ENCODE data around the gene LAMB3. TPM values are rescaled to one million over a fixed set of nuclear protein-coding genes. Genes with fewer than 3 reads are reported as not detected.

The LAMB3 gene
- total and polyA plus RNA-seq, 10 of the 15 experiments (the other 5 are each of a cell fraction or from before 2014, with no cell fraction given) = 0.04 to 1.8 (median 0.10) TPM; not detected in 1

DNA sequence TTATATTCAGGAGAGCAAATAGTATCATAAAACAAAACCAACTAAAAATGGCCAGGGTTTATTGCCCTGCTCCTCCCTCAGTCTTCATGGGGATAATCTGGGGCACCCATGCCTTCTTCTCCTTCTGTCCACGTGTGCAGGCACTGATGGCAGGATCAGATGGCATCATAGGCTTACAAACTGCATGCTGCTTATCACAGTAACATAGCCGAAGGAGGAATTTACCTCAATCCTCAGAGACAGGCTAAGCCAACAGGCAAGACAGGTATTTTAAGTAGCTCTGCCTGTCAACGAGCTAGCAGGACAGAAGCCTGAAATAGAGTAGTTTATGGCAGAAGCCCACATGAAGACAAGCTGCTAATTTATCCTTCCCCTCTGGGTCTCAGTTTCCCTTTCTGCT, 9.4 kb downstream of the LAMB3 start:
- H3K9me3 ChIP-seq (replicated peaks; ENCODE audit: control insufficient read depth, insufficient read depth, low read length) = no peaks in the 10 kb centered on the region
- intact Hi-C loops (cut with micrococcal nuclease; ENCODE audit: unreplicated experiment) (no loop called here), in situ Hi-C loops (cut with MboI) (no loop called here)
- H4K20me1 ChIP-seq (ENCODE audit: control insufficient read depth, insufficient read depth) = no peaks in the 10 kb centered on the region
- no peak overlapping the region for H3K4me2 ChIP-seq (ENCODE audit: control insufficient read depth, insufficient read depth)
- H3K36me3 ChIP-seq (ENCODE audit: control insufficient read depth in 2 of 2, insufficient read depth in 2 of 2, low read length in 1 of 2) = no peaks in the 10 kb centered on the region
- BruUV-seq (replicated peaks) = no TSS peak
- no peak for TF ChIP-seq TCF12 (IDR thresholded peaks at IDR 0.05; ENCODE audit: low read depth, low read length)
- TF ChIP-seq RFX5 (IDR thresholded peaks at IDR 0.05; ENCODE audit: low read depth, low read length) = no peak
- no peak for TF ChIP-seq SIX5 (IDR thresholded peaks at IDR 0.05; ENCODE audit: low read depth, low read length, severe bottlenecking)
- no peak for TF ChIP-seq JUNB (IDR thresholded peaks at IDR 0.05)
- no peak for TF ChIP-seq ZBED1 (IDR thresholded peaks at IDR 0.05; ENCODE audit: borderline replicate concordance)
- TF ChIP-seq, protein P1, sequence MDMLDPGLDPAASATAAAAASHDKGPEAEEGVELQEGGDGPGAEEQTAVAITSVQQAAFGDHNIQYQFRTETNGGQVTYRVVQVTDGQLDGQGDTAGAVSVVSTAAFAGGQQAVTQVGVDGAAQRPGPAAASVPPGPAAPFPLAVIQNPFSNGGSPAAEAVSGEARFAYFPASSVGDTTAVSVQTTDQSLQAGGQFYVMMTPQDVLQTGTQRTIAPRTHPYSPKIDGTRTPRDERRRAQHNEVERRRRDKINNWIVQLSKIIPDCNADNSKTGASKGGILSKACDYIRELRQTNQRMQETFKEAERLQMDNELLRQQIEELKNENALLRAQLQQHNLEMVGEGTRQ (IDR thresholded peaks at IDR 0.05; ENCODE audit: borderline replicate concordance, low read depth, low read length) = no peak
- no peak for TF ChIP-seq FOXM1 (IDR thresholded peaks at IDR 0.05; ENCODE audit: low read depth, low read length)
- no peak for TF ChIP-seq MYB (IDR thresholded peaks at IDR 0.05; ENCODE audit: borderline replicate concordance, low read depth, low read length)
- no peak for TF ChIP-seq NR2C1 (IDR thresholded peaks at IDR 0.05)
- TF ChIP-seq SREBF2 (IDR thresholded peaks at IDR 0.05; ENCODE audit: low read length) = no peak
- no peak for TF ChIP-seq BACH1 (IDR thresholded peaks at IDR 0.05; ENCODE audit: borderline replicate concordance)
- no peak for TF ChIP-seq HDAC6 (IDR thresholded peaks at IDR 0.05; ENCODE audit: unreplicated experiment)
- TF ChIP-seq CBX3 (IDR thresholded peaks at IDR 0.05; ENCODE audit: borderline replicate concordance, low read depth) = no peak
- TF ChIP-seq YBX1 (IDR thresholded peaks at IDR 0.05) = no peak
- no peak for TF ChIP-seq SMARCA5 (IDR thresholded peaks at IDR 0.05)
- no peak for TF ChIP-seq HDAC2 (IDR thresholded peaks at IDR 0.05)
- TF ChIP-seq, protein P2, sequence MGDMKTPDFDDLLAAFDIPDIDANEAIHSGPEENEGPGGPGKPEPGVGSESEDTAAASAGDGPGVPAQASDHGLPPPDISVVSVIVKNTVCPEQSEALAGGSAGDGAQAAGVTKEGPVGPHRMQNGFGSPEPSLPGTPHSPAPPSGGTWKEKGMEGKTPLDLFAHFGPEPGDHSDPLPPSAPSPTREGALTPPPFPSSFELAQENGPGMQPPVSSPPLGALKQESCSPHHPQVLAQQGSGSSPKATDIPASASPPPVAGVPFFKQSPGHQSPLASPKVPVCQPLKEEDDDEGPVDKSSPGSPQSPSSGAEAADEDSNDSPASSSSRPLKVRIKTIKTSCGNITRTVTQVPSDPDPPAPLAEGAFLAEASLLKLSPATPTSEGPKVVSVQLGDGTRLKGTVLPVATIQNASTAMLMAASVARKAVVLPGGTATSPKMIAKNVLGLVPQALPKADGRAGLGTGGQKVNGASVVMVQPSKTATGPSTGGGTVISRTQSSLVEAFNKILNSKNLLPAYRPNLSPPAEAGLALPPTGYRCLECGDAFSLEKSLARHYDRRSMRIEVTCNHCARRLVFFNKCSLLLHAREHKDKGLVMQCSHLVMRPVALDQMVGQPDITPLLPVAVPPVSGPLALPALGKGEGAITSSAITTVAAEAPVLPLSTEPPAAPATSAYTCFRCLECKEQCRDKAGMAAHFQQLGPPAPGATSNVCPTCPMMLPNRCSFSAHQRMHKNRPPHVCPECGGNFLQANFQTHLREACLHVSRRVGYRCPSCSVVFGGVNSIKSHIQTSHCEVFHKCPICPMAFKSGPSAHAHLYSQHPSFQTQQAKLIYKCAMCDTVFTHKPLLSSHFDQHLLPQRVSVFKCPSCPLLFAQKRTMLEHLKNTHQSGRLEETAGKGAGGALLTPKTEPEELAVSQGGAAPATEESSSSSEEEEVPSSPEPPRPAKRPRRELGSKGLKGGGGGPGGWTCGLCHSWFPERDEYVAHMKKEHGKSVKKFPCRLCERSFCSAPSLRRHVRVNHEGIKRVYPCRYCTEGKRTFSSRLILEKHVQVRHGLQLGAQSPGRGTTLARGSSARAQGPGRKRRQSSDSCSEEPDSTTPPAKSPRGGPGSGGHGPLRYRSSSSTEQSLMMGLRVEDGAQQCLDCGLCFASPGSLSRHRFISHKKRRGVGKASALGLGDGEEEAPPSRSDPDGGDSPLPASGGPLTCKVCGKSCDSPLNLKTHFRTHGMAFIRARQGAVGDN (IDR thresholded peaks at IDR 0.05) = no peak
- no peak for TF ChIP-seq RELA (IDR thresholded peaks at IDR 0.05; ENCODE audit: borderline replicate concordance, partially characterized antibody)
- TF ChIP-seq EGR1 (IDR thresholded peaks at IDR 0.05; ENCODE audit: borderline replicate concordance in 1 of 2, low read depth in 2 of 2, low read length in 2 of 2) = no peak
- TF ChIP-seq CREM (IDR thresholded peaks at IDR 0.05; ENCODE audit: low read depth) = no peak
- ChIA-PET POLR2A (interaction anchor here (2.5 kb wide), 1 partner anchor 12 kb away, joined by 8 read pairs; no protein-coding TSS in a partner anchor), RAD21 (ENCODE audit: unreplicated experiment) (interaction anchor here (0.7 to 2.8 kb wide), 6 partner anchors 8 to 45 kb away, joined by 3 to 13 read pairs (median 6); partner anchors contain the start of genes G0S2 and LAMB3), SMC1A (ENCODE audit: uncharacterized antibody, unreplicated experiment) (interaction anchor here (0.7 to 4.1 kb wide), 18 partner anchors 9 to 106 kb away, joined by 3 to 22 read pairs (median 4); partner anchors contain the start of genes HSD11B1 and LAMB3), CTCF (interaction anchor here (0.6 to 3.6 kb wide), 18 partner anchors 8 to 126 kb away, joined by 3 to 15 read pairs (median 5); partner anchors contain the start of gene G0S2)
- 7% methylated on average over 3 of the region's 3 CpGs for WGBS (ENCODE audit: insufficient coverage, insufficient replicate concordance, low lambda C conversion rate, missing lambda C conversion rate)
- H3K27ac ChIP-seq (ENCODE audit: control insufficient read depth, insufficient read depth) = no peak overlapping the region
- DNase-seq (ENCODE audit: low read depth, low spot score) = no peak
- H2AFZ ChIP-seq (ENCODE audit: control insufficient read depth, low read depth, low read length) = no peak overlapping the region
- no peaks in the 10 kb centered on the region for H3K4me1 ChIP-seq (ENCODE audit: control insufficient read depth, insufficient read depth, low read length)
- FAIRE-seq = no peak
- H3K27me3 ChIP-seq (replicated peaks in 1 of 2; ENCODE audit: control insufficient read depth in 2 of 2, insufficient read depth in 2 of 2, low read length in 1 of 2) = no peaks in the 10 kb centered on the region; a peak in 1 of 4 replicates
- no peak overlapping the region for H3K4me3 ChIP-seq
- H3K9ac ChIP-seq (ENCODE audit: control insufficient read depth, insufficient read depth, low read length) = no peak overlapping the region
- no peak for ATAC-seq
- H3K79me2 ChIP-seq (ENCODE audit: control insufficient read depth, insufficient read depth, low read length) = no peaks in the 10 kb centered on the region
